Nephron (organoid): Measurements from ENCODE around the gene AGAP5.
"Not testable (repeated sequence)": the region's sequence is repeated elsewhere in the genome, so short reads cannot be mapped to it uniquely, and the experiment has no call there.

Source experiments
- H3K27ac Mint-ChIP-seq, 3 experiments: 2 replicates each; pipeline ENCODE4 v1.8.0; 2020; ENCODE audit warnings: mixed read lengths in 3 of 3, mild to moderate bottlenecking in 2 of 3, moderate library complexity in 1 of 3
- H3K27me3 Mint-ChIP-seq: 2 replicates; pipeline ENCODE4 v1.8.0; 2021; ENCODE audit warnings: low read depth, mild to moderate bottlenecking, moderate library complexity, mixed read lengths
- H3K36me3 Mint-ChIP-seq: 2 replicates; pipeline ENCODE4 v1.8.0; 2020; ENCODE audit warnings: low read depth, mixed read lengths
- H3K4me1 Mint-ChIP-seq: 2 replicates; pipeline ENCODE4 v1.8.0; 2020; ENCODE audit warnings: mixed read lengths
- H3K4me3 Mint-ChIP-seq, 3 experiments: 2 replicates each; pipeline ENCODE4 v1.8.0; 2020; ENCODE audit warnings: mild to moderate bottlenecking in 3 of 3, mixed read lengths in 3 of 3, moderate library complexity in 2 of 3
- H3K9me3 Mint-ChIP-seq: 2 replicates; pipeline ENCODE4 v1.8.0; 2020; ENCODE audit warnings: mixed read lengths
- TF ChIP-seq, protein P1 (sequence below), 3 experiments: fragments of 200-600 bp; sonication (generic); IDR thresholded peaks; one replicate each; pipeline ENCODE4 v1.5.0; 2021; ENCODE audit warnings: antibody characterized with exemption in 3 of 3; ENCODE audit not compliant: unreplicated experiment in 3 of 3

AGAP5 gene

DNA sequence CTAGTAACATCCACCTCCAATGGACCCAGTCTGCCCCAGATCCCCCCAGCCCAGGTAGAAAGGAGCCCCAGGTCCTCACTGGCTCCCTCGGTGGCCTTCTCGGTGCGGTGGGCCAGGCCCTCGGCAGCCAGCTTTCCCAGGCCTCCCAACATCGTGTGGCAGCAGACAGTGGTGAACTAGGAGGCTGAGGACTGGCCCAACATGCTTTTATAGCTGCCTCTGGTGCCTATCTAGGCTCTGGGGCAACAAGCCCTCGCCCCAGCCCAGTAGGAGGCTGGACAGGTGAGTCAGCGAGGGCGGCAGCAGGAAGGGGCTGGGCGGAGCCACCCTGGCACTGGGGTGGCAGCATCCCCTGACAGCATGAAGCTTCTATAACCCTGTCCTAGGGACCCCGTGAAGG, 34.3 kb downstream of the AGAP5 start:
- not testable (repeated sequence) for H3K9me3 Mint-ChIP-seq, H3K27ac Mint-ChIP-seq, H3K36me3 Mint-ChIP-seq, H3K27me3 Mint-ChIP-seq, H3K4me3 Mint-ChIP-seq
- peaks cover 14% of the 10 kb centered on the region for H3K4me1 Mint-ChIP-seq

- Mint-ChIP-seq H3K4me3 (peak overlapping the region in 1 of 3 experiments; percentile 15), H3K27ac (peak overlapping the region; percentile 45 to 84 (median 50)), H3K4me1 (peaks cover 11% of the 10 kb centered on the region)
- not testable (repeated sequence) for H3K27me3 Mint-ChIP-seq, H3K36me3 Mint-ChIP-seq, H3K9me3 Mint-ChIP-seq
Measured at GRCh38 chr10:73662705-73663104, 35.2 kb downstream of the AGAP5 start.

GRCh38 chr10:73655990-73656298, 42.0 kb downstream of the AGAP5 start, which contains the start of gene SYNPO2L:
Gene SYNPO2L, minus strand, starts transcription at chr10:73656029. Its CDS starts 107 bp downstream, at chr10:73655922.
- Mint-ChIP-seq H3K27me3 (no peaks in the 10 kb centered on the region), H3K4me1 (peaks cover 24% of the 10 kb centered on the region), H3K9me3 (no peaks in the 10 kb centered on the region), H3K36me3 (no peaks in the 10 kb centered on the region), H3K4me3 (peak within 1 kb of the TSS; percentile 66 to 83 (median 75)), H3K27ac (peak within 1 kb of the TSS; percentile 27 to 77 (median 72))
- TF ChIP-seq, protein P1, sequence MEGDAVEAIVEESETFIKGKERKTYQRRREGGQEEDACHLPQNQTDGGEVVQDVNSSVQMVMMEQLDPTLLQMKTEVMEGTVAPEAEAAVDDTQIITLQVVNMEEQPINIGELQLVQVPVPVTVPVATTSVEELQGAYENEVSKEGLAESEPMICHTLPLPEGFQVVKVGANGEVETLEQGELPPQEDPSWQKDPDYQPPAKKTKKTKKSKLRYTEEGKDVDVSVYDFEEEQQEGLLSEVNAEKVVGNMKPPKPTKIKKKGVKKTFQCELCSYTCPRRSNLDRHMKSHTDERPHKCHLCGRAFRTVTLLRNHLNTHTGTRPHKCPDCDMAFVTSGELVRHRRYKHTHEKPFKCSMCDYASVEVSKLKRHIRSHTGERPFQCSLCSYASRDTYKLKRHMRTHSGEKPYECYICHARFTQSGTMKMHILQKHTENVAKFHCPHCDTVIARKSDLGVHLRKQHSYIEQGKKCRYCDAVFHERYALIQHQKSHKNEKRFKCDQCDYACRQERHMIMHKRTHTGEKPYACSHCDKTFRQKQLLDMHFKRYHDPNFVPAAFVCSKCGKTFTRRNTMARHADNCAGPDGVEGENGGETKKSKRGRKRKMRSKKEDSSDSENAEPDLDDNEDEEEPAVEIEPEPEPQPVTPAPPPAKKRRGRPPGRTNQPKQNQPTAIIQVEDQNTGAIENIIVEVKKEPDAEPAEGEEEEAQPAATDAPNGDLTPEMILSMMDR (IDR thresholded peaks at IDR 0.05; ENCODE audit: unreplicated experiment in 3 of 3): no peak

- Mint-ChIP-seq H3K4me1 (peaks cover 29% of the 10 kb centered on the region), H3K27ac (peak overlapping the region; percentile 27 to 77 (median 72)), H3K9me3 (no peaks in the 10 kb centered on the region), H3K4me3 (peak overlapping the region; percentile 66 to 83 (median 75)), H3K36me3 (no peaks in the 10 kb centered on the region), H3K27me3 (no peaks in the 10 kb centered on the region)
- TF ChIP-seq, protein P1 (IDR thresholded peaks at IDR 0.05; ENCODE audit: unreplicated experiment in 3 of 3): no peak
Measured at GRCh38 chr10:73655257-73655989, 42.5 kb downstream of the AGAP5 start.

- peaks cover 40% of the 10 kb centered on the region for H3K4me1 Mint-ChIP-seq
- TF ChIP-seq, protein P1 (IDR thresholded peaks at IDR 0.05; ENCODE audit: unreplicated experiment in 3 of 3): no peak
- no peaks in the 10 kb centered on the region for H3K27me3 Mint-ChIP-seq
- no peaks in the 10 kb centered on the region for H3K9me3 Mint-ChIP-seq
- H3K27ac Mint-ChIP-seq: no peak overlapping the region
- no peaks in the 10 kb centered on the region for H3K36me3 Mint-ChIP-seq
- H3K4me3 Mint-ChIP-seq: peak overlapping the region in 2 of 3 experiments; percentile 61 to 83
Measured at GRCh38 chr10:73653701-73654100, 44.2 kb downstream of the AGAP5 start.

GRCh38 chr10:73653195-73653594, 44.7 kb downstream of the AGAP5 start:
- Mint-ChIP-seq H3K4me1 (peaks cover 41% of the 10 kb centered on the region), H3K9me3 (no peaks in the 10 kb centered on the region), H3K4me3 (peak overlapping the region in 2 of 3 experiments; percentile 36 to 83), H3K36me3 (no peaks in the 10 kb centered on the region), H3K27me3 (no peaks in the 10 kb centered on the region), H3K27ac (no peak overlapping the region)
- TF ChIP-seq, protein P1 (IDR thresholded peaks at IDR 0.05; ENCODE audit: unreplicated experiment in 3 of 3): no peak
